ENCODE data around the gene FGFR1OP2. TPM values are rescaled to one million over a fixed set of nuclear protein-coding genes. Genes with fewer than 3 reads are reported as not detected.
"Not testable (repeated sequence)": the region's sequence is repeated elsewhere in the genome, so short reads cannot be mapped to it uniquely, and the experiment has no call there.

The FGFR1OP2 gene
- total RNA-seq, result 10 to 100 TPM; 26.6 to 65.4 (median 41.3) TPM

GRCh38 chr12:26937863-26938700 is at the start of gene FGFR1OP2, which contains the start of gene INTS13:
FGFR1OP2 (plus strand) TSS chr12:26938470; CDS start chr12:26954159, 15,689 bp downstream.
INTS13 (minus strand) TSS chr12:26937981; CDS start chr12:26936803, 1,178 bp downstream.
- peaks cover 9 to 74% (median 17%) of the 10 kb centered on the region in 3 donors for H3K4me1 ChIP-seq
- H3K27ac ChIP-seq, result peak within 1 kb of the TSS; percentile 95 to 99 (median 96)
- H3K4me3 ChIP-seq, result peak within 1 kb of the TSS; percentile 89 to 98 (median 95)
- TF ChIP-seq CTCF (IDR thresholded peaks at IDR 0.05), result peak in 1 of 6 experiments; percentile 24
- peak in 3 of 4 donors; percentile 84 to 98 (median 93) for TF ChIP-seq POLR2A (IDR thresholded peaks at IDR 0.05)
- 0% methylated on average over 4 to 24 of the region's 69 CpGs for WGBS, 2 donors
- no peaks in the 10 kb centered on the region for H3K27me3 ChIP-seq
- DNase-seq, result peak; percentile 79
- peaks cover 0 to 11% (median 0%) of the 10 kb centered on the region in 3 donors for H3K36me3 ChIP-seq
- intact Hi-C loops (cut with DNase I), result no loop called here
- no peaks in the 10 kb centered on the region for H3K9me3 ChIP-seq

GRCh38 chr12:26890784-26891183 is 47.5 kb upstream of the FGFR1OP2 start:
- H3K4me1 ChIP-seq, result no peaks in the 10 kb centered on the region
- intact Hi-C loops (cut with DNase I), result no loop called here
- 92 to 97% methylated on average over 5 of the region's 5 CpGs for WGBS, 2 donors
- no peaks in the 10 kb centered on the region for H3K9me3 ChIP-seq
- H3K4me3 ChIP-seq, result no peak overlapping the region
- TF ChIP-seq POLR2A (IDR thresholded peaks at IDR 0.05) (no peak), CTCF (IDR thresholded peaks at IDR 0.05) (no peak)
- H3K36me3 ChIP-seq, result no peaks in the 10 kb centered on the region
- DNase-seq, result no peak
- H3K27ac ChIP-seq, result no peak overlapping the region
- no peaks in the 10 kb centered on the region for H3K27me3 ChIP-seq

GRCh38 chr12:26891704-26892103 is 46.6 kb upstream of the FGFR1OP2 start:
- 44 to 75% methylated on average over 1 of the region's 1 CpG for WGBS, 2 donors
- no peak for DNase-seq
- Histone ChIP-seq H3K9me3 (no peaks in the 10 kb centered on the region), H3K27me3 (no peaks in the 10 kb centered on the region), H3K4me3 (no peak overlapping the region), H3K36me3 (no peaks in the 10 kb centered on the region), H3K4me1 (no peaks in the 10 kb centered on the region), H3K27ac (no peak overlapping the region)
- intact Hi-C loops (cut with DNase I), result no loop called here
- no peak for TF ChIP-seq CTCF (IDR thresholded peaks at IDR 0.05)
- TF ChIP-seq POLR2A (IDR thresholded peaks at IDR 0.05), result no peak

- no peak for DNase-seq
- TF ChIP-seq POLR2A (IDR thresholded peaks at IDR 0.05) (no peak), CTCF (IDR thresholded peaks at IDR 0.05) (no peak)
- 89 to 98% methylated on average over 4 of the region's 4 CpGs for WGBS, 2 donors
- H3K27me3 ChIP-seq, result no peaks in the 10 kb centered on the region
- H3K4me1 ChIP-seq, result no peaks in the 10 kb centered on the region
- no peaks in the 10 kb centered on the region for H3K9me3 ChIP-seq
- H3K36me3 ChIP-seq, result peaks cover 0 to 25% (median 0%) of the 10 kb centered on the region in 3 donors
- intact Hi-C loops (cut with DNase I), result no loop called here
- no peak overlapping the region for H3K27ac ChIP-seq
- H3K4me3 ChIP-seq, result no peak overlapping the region
These were observed 42.6 kb upstream of the FGFR1OP2 start for GRCh38 chr12:26895672-26896071.

- peaks cover 0 to 36% (median 0%) of the 10 kb centered on the region in 3 donors for H3K36me3 ChIP-seq
- no peak for TF ChIP-seq POLR2A (IDR thresholded peaks at IDR 0.05)
- no peak for TF ChIP-seq CTCF (IDR thresholded peaks at IDR 0.05)
These were observed 41.4 kb upstream of the FGFR1OP2 start for GRCh38 chr12:26896913-26897312.

GRCh38 chr12:26903396-26903795 is 34.9 kb upstream of the FGFR1OP2 start:
- H3K4me3 ChIP-seq; H3K27me3 ChIP-seq; DNase-seq; intact Hi-C loops (cut with DNase I); H3K27ac ChIP-seq; H3K9me3 ChIP-seq; H3K4me1 ChIP-seq: not testable (repeated sequence)
- peaks cover 0 to 99% (median 6%) of the 10 kb centered on the region in 3 donors for H3K36me3 ChIP-seq
- 65 to 67% methylated on average over 3 of the region's 3 CpGs for WGBS, 2 donors

More at GRCh38 chr12:26896913-26897312, 41.4 kb upstream of the FGFR1OP2 start:
- Histone ChIP-seq H3K27me3 (no peaks in the 10 kb centered on the region), H3K9me3 (no peaks in the 10 kb centered on the region), H3K4me3 (no peak overlapping the region), H3K4me1 (no peaks in the 10 kb centered on the region), H3K27ac (no peak overlapping the region)
- intact Hi-C loops (cut with DNase I), result no loop called here
- 95 to 98% methylated on average over 2 of the region's 2 CpGs for WGBS, 2 donors
- DNase-seq, result no peak

Measured in esophagus squamous epithelium (tissue), 5 donors.